ENCODE measurements around the gene TNFSF10. TPM values are rescaled to one million over a fixed set of nuclear protein-coding genes. Genes with fewer than 3 reads are reported as not detected.

The TNFSF10 gene
- total RNA-seq, 2 experiments from 2014 or later: 9.2 to 9.5 TPM

DNA sequence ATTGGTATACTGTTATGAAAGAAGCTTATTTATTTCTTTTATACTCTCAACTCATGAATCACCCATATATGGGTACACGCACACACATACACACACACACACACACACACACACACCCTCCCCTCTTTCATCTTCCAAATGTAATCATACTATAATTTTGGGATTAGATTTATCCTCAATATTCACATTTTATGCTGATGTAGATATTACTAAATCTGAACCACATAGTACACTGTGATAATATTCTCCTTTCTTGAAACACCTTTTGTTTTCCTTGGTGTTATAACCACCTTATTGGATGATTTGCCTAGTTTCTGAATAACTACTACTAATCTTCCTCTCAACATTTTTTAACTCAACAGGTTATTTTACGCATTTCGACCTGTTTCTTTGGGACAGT, 66.8 kb downstream of the TNFSF10 start:
- H3K9me3 Mint-ChIP-seq: no peaks in the 10 kb centered on the region
- intact Hi-C loops (cut with DNase I, micrococcal nuclease): no loop called here
- ChIA-PET POLR2A (no interaction called here), CTCF (no interaction called here)
- H3K36me3 Mint-ChIP-seq (ENCODE audit: low read depth): no peaks in the 10 kb centered on the region
- TF ChIP-seq, protein P1, sequence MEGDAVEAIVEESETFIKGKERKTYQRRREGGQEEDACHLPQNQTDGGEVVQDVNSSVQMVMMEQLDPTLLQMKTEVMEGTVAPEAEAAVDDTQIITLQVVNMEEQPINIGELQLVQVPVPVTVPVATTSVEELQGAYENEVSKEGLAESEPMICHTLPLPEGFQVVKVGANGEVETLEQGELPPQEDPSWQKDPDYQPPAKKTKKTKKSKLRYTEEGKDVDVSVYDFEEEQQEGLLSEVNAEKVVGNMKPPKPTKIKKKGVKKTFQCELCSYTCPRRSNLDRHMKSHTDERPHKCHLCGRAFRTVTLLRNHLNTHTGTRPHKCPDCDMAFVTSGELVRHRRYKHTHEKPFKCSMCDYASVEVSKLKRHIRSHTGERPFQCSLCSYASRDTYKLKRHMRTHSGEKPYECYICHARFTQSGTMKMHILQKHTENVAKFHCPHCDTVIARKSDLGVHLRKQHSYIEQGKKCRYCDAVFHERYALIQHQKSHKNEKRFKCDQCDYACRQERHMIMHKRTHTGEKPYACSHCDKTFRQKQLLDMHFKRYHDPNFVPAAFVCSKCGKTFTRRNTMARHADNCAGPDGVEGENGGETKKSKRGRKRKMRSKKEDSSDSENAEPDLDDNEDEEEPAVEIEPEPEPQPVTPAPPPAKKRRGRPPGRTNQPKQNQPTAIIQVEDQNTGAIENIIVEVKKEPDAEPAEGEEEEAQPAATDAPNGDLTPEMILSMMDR (IDR thresholded peaks at IDR 0.05): no peak
- H3K4me3 Mint-ChIP-seq: no peak overlapping the region
- Histone ChIP-seq H3K36me3 (ENCODE audit: insufficient read depth, low read length) (no peaks in the 10 kb centered on the region), H3K9me3 (ENCODE audit: control insufficient read depth in 1 of 2, insufficient read depth in 1 of 2, low read length in 2 of 2) (no peaks in the 10 kb centered on the region), H3K27ac (ENCODE audit: low read depth in 1 of 2, low read length in 2 of 2) (no peak overlapping the region), H3K4me3 (ENCODE audit: low read length) (no peak overlapping the region), H3K27me3 (ENCODE audit: control insufficient read depth in 1 of 2, insufficient read depth in 2 of 2, low read length in 2 of 2) (peaks cover 0 to 6% of the 10 kb centered on the region in 2 experiments), H3K4me1 (ENCODE audit: insufficient read depth, low read length) (no peaks in the 10 kb centered on the region)
- H3K27ac Mint-ChIP-seq: no peak overlapping the region
- DNase-seq (no peak), ATAC-seq (ENCODE audit: poor library complexity) (no peak)
- no peaks in the 10 kb centered on the region for H3K4me1 Mint-ChIP-seq (ENCODE audit: low read depth)
- peaks cover 36% of the 10 kb centered on the region for H3K27me3 Mint-ChIP-seq

Other genes starting within 250 kb of the TNFSF10 start
- gene GHSR, start 75.0 kb downstream of the TNFSF10 start, total RNA-seq: not detected
- under 1 TPM; 0.33 to 0.50 TPM for gene NCEH1, start 187.6 kb upstream of the TNFSF10 start, total RNA-seq
- 1 to 10 TPM in 1 of 2 experiments, under 1 TPM in 1; 0.71 to 1.1 TPM for gene ECT2, start 227.3 kb upstream of the TNFSF10 start, total RNA-seq